ENCODE results near the gene ZNF573.

The ZNF573 gene

GRCh38 chr19:37695144-37695899 is 84.1 kb downstream of the ZNF573 start:
- peak; percentile 26 for DNase-seq (ENCODE audit: low spot score)

DNA sequence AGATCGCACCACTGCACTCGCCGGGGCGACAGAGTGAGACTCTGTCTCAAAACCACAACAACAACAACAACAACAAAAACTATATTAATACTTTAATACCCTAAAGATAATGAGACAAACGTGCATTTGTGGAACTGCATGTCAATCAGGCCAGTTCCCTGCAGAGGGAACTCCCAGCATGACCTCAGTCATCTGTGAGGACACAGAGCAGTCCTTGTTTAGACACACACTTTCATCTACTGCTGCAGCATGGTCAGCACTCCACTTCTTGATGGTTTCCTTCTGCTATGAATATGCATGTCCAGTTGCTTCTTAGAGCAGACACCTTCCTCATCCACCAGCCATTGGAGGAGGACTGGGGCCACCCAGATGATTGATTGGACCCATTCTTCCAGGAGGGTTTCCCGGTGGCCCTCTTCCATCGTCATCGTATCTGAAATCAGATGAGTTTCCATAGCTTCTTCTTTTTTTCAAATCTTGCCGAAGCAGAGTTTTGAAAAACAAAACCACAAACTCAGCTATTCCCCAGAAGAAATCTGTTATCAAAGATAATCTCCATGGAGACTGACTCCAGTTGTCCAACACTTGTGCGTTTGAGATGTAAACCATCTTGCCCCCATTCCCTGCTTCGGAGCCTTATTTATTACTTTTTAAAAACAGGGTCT is 86.3 kb downstream of the ZNF573 start:
- DNase-seq (ENCODE audit: low spot score): no peak

GRCh38 chr19:37691881-37692504 is 87.4 kb downstream of the ZNF573 start:
- DNase-seq (ENCODE audit: low spot score): peak; percentile 83
